LNCAP (cell line): ENCODE data around the gene KCNN3.

Experiments used
- TF ChIP-seq, protein P1 (sequence below): fragments of 450-650 bp; IDR thresholded peaks from 2 replicates; pipeline ENCODE4 v1.5.1; 2017; ENCODE audit warnings: mild to moderate bottlenecking

Gene KCNN3

DNA sequence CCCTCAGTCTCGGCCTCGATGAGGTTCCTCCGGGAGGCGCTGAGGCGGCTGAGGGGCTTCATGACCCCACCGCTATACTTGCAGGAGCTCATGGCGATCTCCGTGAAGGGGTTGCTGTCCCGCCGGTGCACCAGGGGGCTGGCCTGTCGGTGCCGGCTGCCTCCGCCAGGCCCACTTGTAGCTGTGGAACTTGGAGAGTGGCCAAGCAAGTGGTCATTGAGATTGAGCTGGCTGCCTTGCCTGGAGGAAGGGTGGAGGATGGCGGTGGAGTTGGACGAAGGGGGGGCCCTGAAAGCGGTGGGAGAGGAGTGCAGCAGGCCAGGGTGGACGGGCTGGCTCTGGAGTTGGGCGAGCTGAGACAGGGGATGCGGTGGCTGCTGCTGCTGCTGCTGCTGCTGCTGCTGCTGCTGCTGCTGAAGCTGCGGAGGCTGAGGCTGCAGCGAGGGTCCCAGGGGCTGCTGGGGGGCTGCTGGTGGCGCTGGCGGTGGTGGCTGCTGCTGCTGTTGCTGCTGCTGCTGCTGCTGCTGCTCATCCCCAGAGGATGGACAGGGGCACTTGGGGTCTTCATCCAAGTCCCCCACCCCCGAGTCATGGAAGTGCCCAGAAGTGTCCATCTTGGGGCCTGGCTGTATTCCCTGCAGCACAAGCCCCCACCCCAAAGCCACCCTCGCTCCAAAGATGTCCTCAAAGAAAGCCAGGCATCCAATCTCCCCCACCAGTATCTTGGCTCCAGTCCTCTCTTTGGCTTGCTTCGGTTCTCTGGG, 548 bp downstream of the KCNN3 start:
- TF ChIP-seq, protein P1, sequence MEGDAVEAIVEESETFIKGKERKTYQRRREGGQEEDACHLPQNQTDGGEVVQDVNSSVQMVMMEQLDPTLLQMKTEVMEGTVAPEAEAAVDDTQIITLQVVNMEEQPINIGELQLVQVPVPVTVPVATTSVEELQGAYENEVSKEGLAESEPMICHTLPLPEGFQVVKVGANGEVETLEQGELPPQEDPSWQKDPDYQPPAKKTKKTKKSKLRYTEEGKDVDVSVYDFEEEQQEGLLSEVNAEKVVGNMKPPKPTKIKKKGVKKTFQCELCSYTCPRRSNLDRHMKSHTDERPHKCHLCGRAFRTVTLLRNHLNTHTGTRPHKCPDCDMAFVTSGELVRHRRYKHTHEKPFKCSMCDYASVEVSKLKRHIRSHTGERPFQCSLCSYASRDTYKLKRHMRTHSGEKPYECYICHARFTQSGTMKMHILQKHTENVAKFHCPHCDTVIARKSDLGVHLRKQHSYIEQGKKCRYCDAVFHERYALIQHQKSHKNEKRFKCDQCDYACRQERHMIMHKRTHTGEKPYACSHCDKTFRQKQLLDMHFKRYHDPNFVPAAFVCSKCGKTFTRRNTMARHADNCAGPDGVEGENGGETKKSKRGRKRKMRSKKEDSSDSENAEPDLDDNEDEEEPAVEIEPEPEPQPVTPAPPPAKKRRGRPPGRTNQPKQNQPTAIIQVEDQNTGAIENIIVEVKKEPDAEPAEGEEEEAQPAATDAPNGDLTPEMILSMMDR = no peak

DNA sequence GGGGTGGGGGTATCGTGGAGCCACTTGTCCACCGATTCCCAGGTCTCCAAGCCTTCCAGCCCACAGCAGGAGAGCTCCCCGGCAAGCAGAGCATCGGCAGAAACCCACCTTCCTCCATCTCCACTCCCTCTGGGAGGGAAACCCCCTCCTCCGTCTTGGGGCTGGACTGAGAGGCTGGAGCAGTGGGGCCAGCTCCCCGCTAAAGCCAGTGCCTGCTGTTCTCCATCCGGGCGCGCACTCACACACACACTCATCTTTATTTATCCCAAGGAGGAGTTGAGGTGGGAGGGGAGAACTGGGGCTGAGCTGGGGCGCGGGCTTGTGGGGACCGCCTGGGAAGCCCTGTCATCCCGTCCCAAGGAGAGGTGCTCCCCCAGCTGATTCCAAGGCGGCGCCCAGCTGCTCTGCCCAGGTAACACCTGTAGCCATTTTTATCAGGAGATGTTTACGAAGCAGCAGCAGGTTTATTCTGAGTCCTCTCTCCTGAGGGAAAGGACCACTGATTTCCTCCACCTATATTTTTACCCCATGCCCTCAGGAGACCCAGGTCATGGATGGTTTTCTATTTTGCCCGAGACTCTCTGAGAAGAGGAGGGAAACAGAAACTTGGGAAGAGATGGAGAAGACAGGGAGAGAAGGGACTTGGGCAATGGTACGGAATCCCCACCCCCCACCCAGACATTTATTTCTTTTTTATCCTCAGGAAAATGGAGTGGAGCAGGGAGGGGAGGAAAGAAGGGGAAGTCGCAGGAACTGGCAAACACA, 2.1 kb downstream of the KCNN3 start:
- TF ChIP-seq, protein P1 = no peak

DNA sequence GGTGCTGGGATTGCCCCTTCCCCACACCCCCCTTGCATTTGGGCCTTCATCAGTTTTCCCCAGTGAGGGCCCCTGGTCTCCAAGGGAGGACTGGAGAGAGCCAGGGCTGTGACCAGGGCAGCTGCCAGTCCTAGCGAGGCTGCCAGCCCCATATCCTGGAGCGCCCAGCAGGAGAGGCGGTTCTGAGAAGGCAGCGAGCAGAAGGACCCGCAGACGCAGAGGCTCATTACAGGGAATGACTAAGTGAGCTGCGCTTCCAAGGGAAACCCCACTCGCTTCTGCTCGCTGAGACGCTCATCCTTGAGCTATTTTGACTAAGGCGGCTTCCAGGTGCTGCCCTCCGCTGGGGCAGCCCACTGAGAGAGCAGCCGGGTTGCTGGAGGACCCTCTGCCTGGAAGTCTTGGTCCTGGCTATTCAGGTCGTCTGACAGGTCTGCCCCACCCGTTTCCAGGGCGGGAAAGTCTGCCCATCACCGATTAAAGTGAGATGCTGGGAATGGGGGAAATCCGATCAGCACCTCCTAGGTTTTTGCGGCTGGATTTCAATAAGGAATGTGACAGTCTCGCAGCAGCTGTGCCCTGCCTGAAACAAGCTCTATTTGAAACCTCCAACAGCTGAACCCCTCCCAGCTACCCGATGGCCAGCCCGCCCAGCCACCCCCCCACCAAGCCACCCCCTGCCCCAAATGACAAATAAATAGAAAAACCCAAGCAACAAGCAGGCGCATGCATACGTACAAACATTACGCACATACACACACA, 2.8 kb downstream of the KCNN3 start:
- TF ChIP-seq, protein P1 = no peak

DNA sequence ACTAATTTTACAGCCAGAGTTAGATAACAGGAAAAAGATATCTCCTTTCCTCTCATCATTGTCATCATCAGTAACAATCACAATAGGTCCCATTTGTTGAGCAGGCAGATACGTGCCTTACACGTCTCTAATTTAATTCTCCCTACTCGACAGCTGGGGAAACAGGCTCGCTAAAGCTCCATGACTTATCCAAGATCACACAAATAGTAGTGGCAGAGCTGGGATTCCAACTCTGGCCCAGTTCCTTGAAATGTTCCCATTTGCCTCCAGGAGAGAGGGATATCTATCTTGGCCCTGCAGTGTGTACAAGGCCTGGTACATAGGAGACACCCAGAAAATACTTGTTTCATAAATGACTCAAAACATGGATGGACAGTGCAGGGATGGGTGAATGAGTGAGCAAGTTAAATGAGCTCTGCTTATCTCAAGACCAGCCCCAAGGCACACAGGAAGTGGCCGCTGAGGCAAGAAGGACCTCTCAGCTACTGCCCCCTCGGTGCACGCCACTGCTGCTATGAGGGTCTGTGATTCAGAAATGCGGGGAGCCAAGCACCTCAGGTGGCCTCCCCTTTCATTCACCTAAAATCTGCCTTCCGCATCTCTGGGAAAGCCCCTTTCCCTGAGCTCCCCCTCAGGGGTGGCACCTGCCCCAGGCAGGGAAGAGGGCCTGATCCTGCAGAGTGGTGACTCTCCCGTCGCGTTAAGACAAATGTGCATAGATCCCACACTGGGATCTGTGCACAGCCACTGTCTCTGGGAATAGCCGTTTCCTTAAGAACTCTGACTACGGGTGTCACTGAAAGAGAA, 3.6 kb downstream of the KCNN3 start:
- TF ChIP-seq, protein P1 = no peak

DNA sequence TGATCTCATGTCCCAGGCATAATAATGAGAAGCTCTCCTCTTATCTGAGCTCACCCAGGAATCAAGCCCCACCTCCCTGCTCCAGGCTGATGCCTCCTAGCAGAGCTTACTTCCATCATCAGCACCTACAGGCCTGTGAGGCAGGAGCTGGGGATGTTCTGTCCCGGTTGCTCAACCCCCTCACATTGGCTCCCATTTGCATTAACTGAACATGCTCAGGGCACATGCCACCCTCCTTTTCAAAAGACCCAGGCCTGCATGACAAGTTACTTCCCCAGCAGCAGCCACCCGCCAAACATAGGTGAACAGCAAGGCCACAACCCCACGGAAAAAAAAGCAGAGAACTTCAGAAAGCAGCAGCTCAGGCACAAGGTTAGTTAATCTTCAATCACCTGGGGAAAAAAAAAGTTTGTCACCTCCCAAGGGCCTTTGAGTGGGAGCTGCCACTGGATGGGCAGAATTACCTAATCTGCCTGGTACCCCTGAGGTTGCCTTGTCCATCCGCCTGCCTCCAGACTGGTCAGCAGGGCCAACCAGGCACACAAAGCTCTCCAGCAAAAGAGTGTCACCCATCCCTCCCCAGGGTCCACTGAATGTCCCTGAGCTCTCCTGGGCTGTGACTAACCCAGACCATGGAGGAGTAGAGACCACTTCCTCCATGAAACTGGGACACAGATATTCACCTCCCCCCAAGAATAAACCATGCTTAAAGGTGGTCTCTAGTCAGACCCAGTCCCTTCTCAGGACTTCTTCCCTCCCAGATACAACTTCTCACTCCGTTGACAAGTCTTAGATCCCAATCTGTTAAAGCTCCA, 4.4 kb downstream of the KCNN3 start:
- TF ChIP-seq, protein P1 = no peak

DNA sequence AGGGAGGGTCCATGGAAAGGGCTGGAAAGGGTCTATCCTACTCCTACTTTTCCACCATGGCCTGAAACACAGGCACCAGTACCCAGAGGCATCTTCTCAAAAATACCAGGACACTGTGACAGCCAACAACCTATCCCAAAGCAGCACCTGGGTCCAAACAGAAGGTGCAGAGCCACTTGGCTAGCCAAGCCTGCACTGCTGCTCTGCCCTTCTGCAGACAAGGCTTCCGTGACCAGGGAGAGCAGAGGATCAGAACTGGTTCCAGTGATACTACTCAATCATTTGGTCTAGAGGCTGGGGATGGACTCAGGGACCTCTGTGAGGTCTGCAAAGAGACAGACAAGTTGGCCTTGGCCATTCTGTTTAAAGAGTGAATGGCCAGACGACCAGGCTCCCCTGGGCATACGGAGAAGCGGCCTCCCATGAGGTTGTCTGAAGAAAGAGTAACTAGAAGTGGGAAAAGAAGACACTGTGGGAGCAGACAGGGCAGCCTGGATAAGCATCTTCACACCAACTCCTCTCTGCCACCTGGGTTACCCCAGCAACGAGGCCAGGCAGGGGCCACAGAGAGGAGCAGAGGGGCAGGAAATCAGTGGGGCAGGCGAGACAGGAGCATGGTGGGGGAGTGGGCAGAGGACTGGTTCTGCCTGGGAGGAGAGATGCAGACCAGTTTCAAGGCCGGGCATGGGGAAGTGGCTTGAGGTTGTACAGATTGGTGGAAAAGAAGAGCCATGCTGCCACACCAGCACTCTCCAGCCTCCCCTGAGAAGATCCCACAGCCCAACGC, 5.7 kb downstream of the KCNN3 start:
- TF ChIP-seq, protein P1 = no peak
